Measurements from ENCODE around the gene ZG16B.
A peak's percentile ranks its signal among the peaks of the same experiment; 100 is the strongest.

The ZG16B gene

GRCh38 chr16:2845116-2845515, 15.0 kb downstream of the ZG16B start:
- DNase-seq = no peak
- no peak for ATAC-seq

- ATAC-seq (peak; percentile 76), DNase-seq (no peak)
These were observed 16.6 kb downstream of the ZG16B start for GRCh38 chr16:2846511-2847310.

- DNase-seq (no peak), ATAC-seq (no peak)
These were observed 19.0 kb downstream of the ZG16B start for GRCh38 chr16:2848933-2849725.

GRCh38 chr16:2852003-2852730, 22.1 kb downstream of the ZG16B start:
- no peak for DNase-seq
- ATAC-seq = no peak

GRCh38 chr16:2852731-2853507, 22.8 kb downstream of the ZG16B start:
- DNase-seq (no peak), ATAC-seq (no peak)

- ATAC-seq (no peak), DNase-seq (no peak)
These were observed 23.5 kb downstream of the ZG16B start for GRCh38 chr16:2853531-2854073.

GRCh38 chr16:2854700-2855309, 24.7 kb downstream of the ZG16B start:
- peak; percentile 49 for DNase-seq
- ATAC-seq = no peak

- DNase-seq (no peak), ATAC-seq (no peak)
These were observed 25.4 kb downstream of the ZG16B start for GRCh38 chr16:2855536-2855935.

- ATAC-seq = no peak
These were observed 26.1 kb downstream of the ZG16B start for GRCh38 chr16:2856061-2856670.

GRCh38 chr16:2856686-2857450, 26.8 kb downstream of the ZG16B start:
- ATAC-seq (no peak), DNase-seq (no peak)

More at GRCh38 chr16:2856061-2856670, 26.1 kb downstream of the ZG16B start:
- DNase-seq = peak; percentile 42

- no peak for ATAC-seq
- no peak for DNase-seq
These were observed 27.5 kb downstream of the ZG16B start, which contains the start of gene PRSS22 for GRCh38 chr16:2857451-2858244. TSS of gene PRSS22 (minus strand) at chr16:2858170. CDS start at chr16:2858104, 66 bp downstream.

GRCh38 chr16:2858245-2859025, 28.3 kb downstream of the ZG16B start:
- peak; percentile 10 for ATAC-seq
- no peak for DNase-seq

- no peak for DNase-seq
These were observed 29.7 kb downstream of the ZG16B start for GRCh38 chr16:2859686-2860265.

GRCh38 chr16:2860826-2861567, 30.9 kb downstream of the ZG16B start:
- no peak for DNase-seq

More at GRCh38 chr16:2859686-2860265, 29.7 kb downstream of the ZG16B start:
- ATAC-seq = no peak

GRCh38 chr16:2865651-2866050, 35.5 kb downstream of the ZG16B start:
- ATAC-seq = no peak
- no peak for DNase-seq

More at GRCh38 chr16:2860826-2861567, 30.9 kb downstream of the ZG16B start:
- ATAC-seq = no peak

GRCh38 chr16:2866431-2866830, 36.3 kb downstream of the ZG16B start:
- ATAC-seq = no peak
- DNase-seq = no peak

GRCh38 chr16:2867661-2867986, 37.5 kb downstream of the ZG16B start:
- no peak for ATAC-seq

More at GRCh38 chr16:2867661-2867986, 37.5 kb downstream of the ZG16B start:
- DNase-seq = no peak
